ENCODE results near the gene POMT2.

GRCh38 chr14:77342726-77343397, 22.2 kb upstream of the POMT2 start:
- TF ChIP-seq POLR2A (IDR thresholded peaks at IDR 0.05; ENCODE audit: extremely low read depth, insufficient read length): no peak
- no peak for TF ChIP-seq MYC (IDR thresholded peaks at IDR 0.05; ENCODE audit: low read depth, low read length)
- TF ChIP-seq CTCF (IDR thresholded peaks at IDR 0.05; ENCODE audit: low read depth, low read length): no peak
